ENCODE results near the gene SUSD3. TPM values are rescaled to one million over a fixed set of nuclear protein-coding genes. Genes with fewer than 3 reads are reported as not detected.

Gene SUSD3
- total RNA-seq, 4 donors from 2014 or later, result 2.8 to 6.4 (median 5.1) TPM

DNA sequence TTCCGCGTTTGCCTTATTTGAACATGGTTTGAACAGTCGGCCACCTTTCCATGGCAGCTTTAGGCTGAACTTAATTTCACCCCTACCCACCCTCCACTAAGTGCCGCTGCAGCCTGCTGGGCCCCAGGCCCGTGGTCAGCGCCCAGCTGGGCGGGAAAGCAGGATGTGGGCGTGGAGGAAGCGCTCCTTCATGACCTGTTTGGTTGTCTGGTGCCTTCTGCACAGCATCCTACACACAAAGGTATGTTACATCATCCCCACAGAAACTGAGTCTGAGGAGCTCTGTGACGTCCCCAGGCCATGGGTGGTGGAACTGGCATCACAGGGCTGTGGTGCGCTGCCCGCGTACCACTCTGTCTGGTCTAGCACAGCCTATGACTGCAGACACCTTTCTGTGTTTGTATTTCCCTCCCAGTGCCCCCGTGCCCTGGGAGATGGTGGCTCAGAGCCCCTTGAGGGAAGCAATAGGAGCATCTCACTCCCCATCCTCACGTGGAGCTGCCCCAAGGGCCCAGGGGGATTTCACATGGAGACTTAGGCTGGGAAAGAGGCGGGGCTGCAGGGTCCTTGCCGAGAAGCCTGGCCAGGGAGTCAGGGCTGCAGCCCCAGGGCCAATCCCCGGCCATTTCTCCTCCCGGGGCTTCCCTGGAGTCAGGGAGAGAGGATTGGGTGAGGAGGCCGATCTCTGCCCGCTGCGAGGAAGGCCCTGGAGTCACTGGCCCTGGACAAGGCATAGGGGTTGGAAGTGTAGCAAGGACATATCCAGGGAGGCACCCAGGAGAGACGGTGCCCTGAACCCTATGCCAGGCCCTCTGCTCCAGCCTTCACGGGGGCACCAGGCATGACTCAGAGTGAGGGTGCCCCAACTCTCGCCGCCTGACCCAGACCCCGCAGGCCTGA is 37.5 kb upstream of the SUSD3 start:
- H3K9me3 ChIP-seq, result no peaks in the 10 kb centered on the region
- H3K27ac ChIP-seq, result no peak overlapping the region
- no peak for TF ChIP-seq POLR2AphosphoS5 (IDR thresholded peaks at IDR 0.05)
- no peak for TF ChIP-seq POLR2A (IDR thresholded peaks at IDR 0.05)
- TF ChIP-seq, protein P1, sequence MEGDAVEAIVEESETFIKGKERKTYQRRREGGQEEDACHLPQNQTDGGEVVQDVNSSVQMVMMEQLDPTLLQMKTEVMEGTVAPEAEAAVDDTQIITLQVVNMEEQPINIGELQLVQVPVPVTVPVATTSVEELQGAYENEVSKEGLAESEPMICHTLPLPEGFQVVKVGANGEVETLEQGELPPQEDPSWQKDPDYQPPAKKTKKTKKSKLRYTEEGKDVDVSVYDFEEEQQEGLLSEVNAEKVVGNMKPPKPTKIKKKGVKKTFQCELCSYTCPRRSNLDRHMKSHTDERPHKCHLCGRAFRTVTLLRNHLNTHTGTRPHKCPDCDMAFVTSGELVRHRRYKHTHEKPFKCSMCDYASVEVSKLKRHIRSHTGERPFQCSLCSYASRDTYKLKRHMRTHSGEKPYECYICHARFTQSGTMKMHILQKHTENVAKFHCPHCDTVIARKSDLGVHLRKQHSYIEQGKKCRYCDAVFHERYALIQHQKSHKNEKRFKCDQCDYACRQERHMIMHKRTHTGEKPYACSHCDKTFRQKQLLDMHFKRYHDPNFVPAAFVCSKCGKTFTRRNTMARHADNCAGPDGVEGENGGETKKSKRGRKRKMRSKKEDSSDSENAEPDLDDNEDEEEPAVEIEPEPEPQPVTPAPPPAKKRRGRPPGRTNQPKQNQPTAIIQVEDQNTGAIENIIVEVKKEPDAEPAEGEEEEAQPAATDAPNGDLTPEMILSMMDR (IDR thresholded peaks at IDR 0.05), result no peak
- TF ChIP-seq EP300 (IDR thresholded peaks at IDR 0.05), result no peak
- 80% methylated on average over 27 of the region's 27 CpGs for WGBS
- peak in 1 of 2 donors; percentile 61 for DNase-seq (ENCODE audit: low spot score in 2 of 2)
- H3K4me1 ChIP-seq, result no peaks in the 10 kb centered on the region
- no peaks in the 10 kb centered on the region for H3K27me3 ChIP-seq
- H3K36me3 ChIP-seq, result peaks cover 20% of the 10 kb centered on the region
- no peak overlapping the region for H3K4me3 ChIP-seq

- TF ChIP-seq POLR2A (IDR thresholded peaks at IDR 0.05), result no peak
- no peak for TF ChIP-seq POLR2AphosphoS5 (IDR thresholded peaks at IDR 0.05)
- TF ChIP-seq EP300 (IDR thresholded peaks at IDR 0.05), result no peak
- Histone ChIP-seq H3K9me3 (no peaks in the 10 kb centered on the region), H3K36me3 (peaks cover 20% of the 10 kb centered on the region), H3K27me3 (no peaks in the 10 kb centered on the region), H3K4me3 (no peak overlapping the region), H3K27ac (no peak overlapping the region), H3K4me1 (no peaks in the 10 kb centered on the region)
- no peak for DNase-seq (ENCODE audit: low spot score in 2 of 2)
- WGBS, result 89% methylated on average over 5 of the region's 9 CpGs
These were observed 36.4 kb upstream of the SUSD3 start for GRCh38 chr9:93022066-93022465.

GRCh38 chr9:93022721-93023520 is 35.6 kb upstream of the SUSD3 start:
- 81% methylated on average over 10 of the region's 23 CpGs for WGBS
- Histone ChIP-seq H3K4me3 (no peak overlapping the region), H3K36me3 (peaks cover 17% of the 10 kb centered on the region), H3K27me3 (no peaks in the 10 kb centered on the region), H3K27ac (no peak overlapping the region), H3K9me3 (no peaks in the 10 kb centered on the region), H3K4me1 (no peaks in the 10 kb centered on the region)
- TF ChIP-seq POLR2A (IDR thresholded peaks at IDR 0.05) (no peak), EP300 (IDR thresholded peaks at IDR 0.05) (no peak), POLR2AphosphoS5 (IDR thresholded peaks at IDR 0.05) (no peak)
- TF ChIP-seq, protein P1 (IDR thresholded peaks at IDR 0.05), result no peak
- no peak for DNase-seq (ENCODE audit: low spot score in 2 of 2)

DNA sequence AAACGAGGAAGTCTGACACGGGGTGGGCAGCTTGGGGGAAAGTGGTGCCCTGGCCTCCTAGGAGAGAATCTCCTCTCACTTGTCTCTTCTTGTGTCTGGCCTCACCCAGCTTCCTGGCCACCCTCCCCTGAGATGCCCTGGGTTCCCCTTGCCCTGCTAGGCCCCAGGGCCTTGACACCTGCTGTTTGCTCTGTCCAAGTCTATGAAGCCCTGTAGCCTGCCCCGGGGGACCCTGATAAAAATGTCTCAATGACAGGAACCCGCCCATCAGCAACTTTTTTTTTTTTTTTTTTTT is 35.0 kb upstream of the SUSD3 start:
- no peaks in the 10 kb centered on the region for H3K9me3 ChIP-seq
- peaks cover 2% of the 10 kb centered on the region for H3K4me1 ChIP-seq
- 95% methylated on average over 2 of the region's 4 CpGs for WGBS
- TF ChIP-seq EP300 (IDR thresholded peaks at IDR 0.05) (no peak), POLR2AphosphoS5 (IDR thresholded peaks at IDR 0.05) (no peak), POLR2A (IDR thresholded peaks at IDR 0.05) (no peak)
- TF ChIP-seq, protein P1 (IDR thresholded peaks at IDR 0.05), result no peak
- peaks cover 13% of the 10 kb centered on the region for H3K36me3 ChIP-seq
- DNase-seq (ENCODE audit: low spot score in 2 of 2), result no peak
- H3K27me3 ChIP-seq, result no peaks in the 10 kb centered on the region
- H3K4me3 ChIP-seq, result no peak overlapping the region
- H3K27ac ChIP-seq, result no peak overlapping the region

DNA sequence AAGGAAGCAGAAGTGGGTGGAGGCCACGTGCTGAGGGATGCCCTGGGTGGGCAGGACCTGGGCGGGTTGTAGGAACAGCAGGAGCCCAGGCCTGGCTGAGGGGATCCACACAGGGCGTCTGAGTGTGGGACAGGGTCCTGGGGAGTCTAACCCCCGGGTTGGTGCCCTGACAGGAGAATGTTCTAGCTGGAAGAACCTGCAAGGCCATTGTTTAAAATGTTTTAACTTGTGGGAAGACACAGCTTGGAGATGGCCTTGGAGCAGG is 33.9 kb upstream of the SUSD3 start:
- H3K4me3 ChIP-seq, result no peak overlapping the region
- 93% methylated on average over 4 of the region's 4 CpGs for WGBS
- H3K27me3 ChIP-seq, result no peaks in the 10 kb centered on the region
- H3K36me3 ChIP-seq, result peaks cover 11% of the 10 kb centered on the region
- H3K27ac ChIP-seq, result no peak overlapping the region
- TF ChIP-seq, protein P1 (IDR thresholded peaks at IDR 0.05), result no peak
- TF ChIP-seq POLR2AphosphoS5 (IDR thresholded peaks at IDR 0.05), result no peak
- TF ChIP-seq POLR2A (IDR thresholded peaks at IDR 0.05), result no peak
- no peak for TF ChIP-seq EP300 (IDR thresholded peaks at IDR 0.05)
- no peaks in the 10 kb centered on the region for H3K9me3 ChIP-seq
- no peak for DNase-seq (ENCODE audit: low spot score in 2 of 2)
- H3K4me1 ChIP-seq, result peaks cover 4% of the 10 kb centered on the region
